Measurements from ENCODE around the gene RAD51B. TPM values are rescaled to one million over a fixed set of nuclear protein-coding genes. Genes with fewer than 3 reads are reported as not detected.

RAD51B gene
- total RNA-seq, 1 donor from 2014 or later: 28.5 TPM

- no peaks in the 10 kb centered on the region for H3K27me3 ChIP-seq
- H3K4me1 ChIP-seq: peaks cover 9% of the 10 kb centered on the region
- no peaks in the 10 kb centered on the region for H3K9me3 ChIP-seq
- H3K27ac ChIP-seq: no peak overlapping the region
- DNase-seq (ENCODE audit: extremely low spot score in 2 of 2): no peak
- intact Hi-C loops (cut with DNase I): no loop called here
- no peak for TF ChIP-seq CTCF (IDR thresholded peaks at IDR 0.05)
- no peak for TF ChIP-seq POLR2A (IDR thresholded peaks at IDR 0.05)
- TF ChIP-seq POLR2AphosphoS5 (IDR thresholded peaks at IDR 0.05; ENCODE audit: insufficient read depth in 1 of 2, low read depth in 1 of 2): no peak
- H3K36me3 ChIP-seq: no peaks in the 10 kb centered on the region
- H3K4me3 ChIP-seq: no peak overlapping the region
Measured at GRCh38 chr14:67977434-67978034, 158.0 kb downstream of the RAD51B start.

GRCh38 chr14:67978749-67979148 is 159.2 kb downstream of the RAD51B start:
- H3K27ac ChIP-seq: no peak overlapping the region
- H3K36me3 ChIP-seq: no peaks in the 10 kb centered on the region
- peaks cover 9% of the 10 kb centered on the region for H3K4me1 ChIP-seq
- no peak for TF ChIP-seq CTCF (IDR thresholded peaks at IDR 0.05)
- no peak for TF ChIP-seq POLR2A (IDR thresholded peaks at IDR 0.05)
- TF ChIP-seq POLR2AphosphoS5 (IDR thresholded peaks at IDR 0.05; ENCODE audit: insufficient read depth in 1 of 2, low read depth in 1 of 2): no peak
- no peak overlapping the region for H3K4me3 ChIP-seq
- intact Hi-C loops (cut with DNase I): no loop called here
- H3K27me3 ChIP-seq: no peaks in the 10 kb centered on the region
- no peaks in the 10 kb centered on the region for H3K9me3 ChIP-seq
- no peak for DNase-seq (ENCODE audit: extremely low spot score in 2 of 2)

DNA sequence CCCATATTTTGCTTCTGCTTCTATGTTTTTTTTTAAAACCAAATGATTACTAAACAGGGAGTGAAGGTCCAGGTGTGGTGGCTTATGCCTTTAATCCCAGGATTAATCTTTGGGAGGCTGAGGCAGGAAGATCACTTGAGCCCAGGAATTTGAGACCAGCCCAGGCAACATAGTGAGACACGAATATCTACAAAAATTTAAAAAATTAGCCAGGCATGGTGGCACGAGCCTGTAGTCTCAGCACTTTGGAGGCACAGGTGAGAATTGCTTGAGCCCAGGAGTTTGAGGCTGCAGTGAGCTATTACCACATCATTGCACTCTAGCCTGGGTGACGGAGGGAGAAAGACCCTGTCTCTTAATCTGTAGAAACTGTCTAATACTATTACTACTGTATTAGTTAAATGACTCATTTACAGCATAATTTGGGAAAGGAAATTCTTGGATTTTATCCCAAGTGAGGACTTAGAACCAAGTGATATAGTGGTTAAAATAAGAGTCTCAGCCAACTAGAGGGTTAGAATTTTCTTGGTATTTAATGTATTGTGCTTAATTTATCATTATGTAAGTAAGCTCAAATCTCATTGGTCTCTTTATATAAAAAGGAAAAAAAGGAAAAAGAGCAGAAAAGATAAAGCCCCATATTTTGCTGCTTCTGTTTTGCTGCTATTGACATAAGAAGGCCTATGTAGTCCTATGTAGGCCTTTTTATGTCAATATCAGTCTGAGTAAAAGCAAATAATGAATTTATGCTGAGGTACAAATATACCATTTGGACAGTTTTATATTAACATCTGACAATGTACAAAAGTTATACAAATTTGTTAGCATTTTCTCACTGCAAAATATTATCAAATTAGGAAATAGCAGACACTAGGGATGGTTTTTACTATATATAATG is 163.4 kb downstream of the RAD51B start:
- Histone ChIP-seq H3K4me3 (no peak overlapping the region), H3K36me3 (no peaks in the 10 kb centered on the region), H3K27ac (no peak overlapping the region), H3K9me3 (no peaks in the 10 kb centered on the region), H3K27me3 (no peaks in the 10 kb centered on the region), H3K4me1 (peaks cover 14% of the 10 kb centered on the region)
- intact Hi-C loops (cut with DNase I): no loop called here
- DNase-seq (ENCODE audit: extremely low spot score in 2 of 2): no peak
- TF ChIP-seq CTCF (IDR thresholded peaks at IDR 0.05) (no peak), POLR2AphosphoS5 (IDR thresholded peaks at IDR 0.05; ENCODE audit: insufficient read depth in 1 of 2, low read depth in 1 of 2) (no peak), POLR2A (IDR thresholded peaks at IDR 0.05) (no peak)

- Histone ChIP-seq H3K4me1 (peaks cover 16% of the 10 kb centered on the region), H3K36me3 (no peaks in the 10 kb centered on the region), H3K9me3 (no peaks in the 10 kb centered on the region), H3K27me3 (no peaks in the 10 kb centered on the region), H3K4me3 (no peak overlapping the region), H3K27ac (no peak overlapping the region)
- DNase-seq (ENCODE audit: extremely low spot score in 2 of 2): no peak
- TF ChIP-seq CTCF (IDR thresholded peaks at IDR 0.05) (no peak), POLR2A (IDR thresholded peaks at IDR 0.05) (no peak), POLR2AphosphoS5 (IDR thresholded peaks at IDR 0.05; ENCODE audit: insufficient read depth in 1 of 2, low read depth in 1 of 2) (no peak)
- intact Hi-C loops (cut with DNase I): no loop called here
Measured at GRCh38 chr14:67984274-67984673, 164.7 kb downstream of the RAD51B start.

Data from vagina (tissue), 2 donors.